Ishikawa (cell line): ENCODE measurements around the gene PRKAB1.

Source experiments
- TAF1 ChIP-seq: IDR thresholded peaks from 2 replicates; pipeline ENCODE4 v1.6.1; 2012; ENCODE audit warnings: low read depth, mild to moderate bottlenecking
- TCF12 ChIP-seq: IDR thresholded peaks from 2 replicates; pipeline ENCODE4 v1.6.1; 2012; ENCODE audit warnings: low read depth
- TEAD4 ChIP-seq: IDR thresholded peaks from 2 replicates; pipeline ENCODE4 v1.6.1; 2012
- TF ChIP-seq, protein P1 (sequence below): IDR thresholded peaks from 2 replicates; pipeline ENCODE4 v1.6.1; 2012

DNA sequence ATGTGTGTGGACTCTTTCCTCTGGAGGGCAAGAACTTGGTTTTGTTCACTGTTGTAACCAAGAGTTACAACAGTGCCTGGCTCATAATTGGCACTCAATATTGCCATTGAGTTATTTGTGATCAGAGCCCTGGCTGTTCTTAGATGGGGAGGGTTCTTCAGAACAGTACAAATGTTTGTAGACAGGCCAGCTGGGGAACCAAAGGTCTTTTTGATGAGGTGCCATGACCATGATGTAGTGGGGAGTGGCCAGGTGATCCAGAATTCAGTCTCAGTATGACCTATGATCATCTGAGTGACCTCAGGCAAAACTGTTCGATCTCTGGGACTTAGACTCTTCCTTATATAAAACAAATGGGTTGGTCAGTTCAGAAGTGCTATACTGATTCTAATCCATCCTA, 3.3 kb upstream of the PRKAB1 start:
- TF ChIP-seq TEAD4 (no peak), TAF1 (no peak), TCF12 (no peak)
- TF ChIP-seq, protein P1, sequence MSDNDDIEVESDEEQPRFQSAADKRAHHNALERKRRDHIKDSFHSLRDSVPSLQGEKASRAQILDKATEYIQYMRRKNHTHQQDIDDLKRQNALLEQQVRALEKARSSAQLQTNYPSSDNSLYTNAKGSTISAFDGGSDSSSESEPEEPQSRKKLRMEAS = no peak
